Upper lobe of left lung (tissue), 4 donors: ENCODE data around the gene GABPA.

Experiments
- POLR2AphosphoS5 ChIP-seq, 2 donors: sonication (generic); formaldehyde crosslinking; IDR thresholded peaks; one replicate each; pipeline ENCODE4 v1.5.1; 2017; ENCODE audit warnings: antibody characterized with exemption in 2 of 2
- TF ChIP-seq, protein P1 (sequence below), 6 experiments: fragments of 450-650 bp in 4 of 6; fragments of 200-600 bp in 2 of 6; sonication (generic) in 2 of 6; IDR thresholded peaks; one replicate each; pipeline ENCODE4 v1.5.1; 2016 to 2019; ENCODE audit warnings: antibody characterized with exemption in 6 of 6

DNA sequence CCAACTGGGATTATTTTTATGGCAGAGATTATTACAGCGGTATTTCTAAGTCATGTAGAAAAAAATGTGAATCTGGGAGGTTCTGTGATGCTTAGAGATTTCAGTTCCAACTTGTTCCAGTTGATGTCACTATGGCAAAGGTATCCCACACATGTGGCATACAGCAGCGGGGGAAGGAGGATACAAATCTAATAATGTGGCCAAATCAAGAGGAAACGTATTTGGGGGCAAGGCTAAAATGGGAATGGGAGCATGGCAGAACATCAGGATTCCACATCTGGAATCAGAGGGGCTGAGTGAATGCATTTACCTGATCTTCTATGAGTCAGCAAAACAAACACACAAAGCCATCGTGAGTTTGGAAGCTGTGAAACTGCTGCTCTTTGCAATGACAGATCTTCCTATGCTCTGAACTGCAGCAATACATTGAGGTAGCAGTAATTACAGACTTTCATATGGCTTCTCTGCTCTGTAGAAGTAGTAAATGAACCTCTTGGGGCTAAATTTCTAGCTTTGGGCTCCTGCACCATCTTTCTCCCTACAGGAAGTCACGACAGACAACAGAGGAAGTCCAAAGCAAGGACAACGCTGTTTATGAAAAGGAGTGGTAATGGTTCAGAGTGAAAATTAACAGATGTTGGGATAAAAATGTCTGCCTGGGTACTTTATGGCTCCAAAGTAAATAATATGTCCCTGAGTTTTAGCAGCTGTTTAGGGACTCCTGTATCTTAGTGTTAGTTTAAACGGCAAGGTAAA, 55.5 kb downstream of the GABPA start:
- TF ChIP-seq, protein P1, sequence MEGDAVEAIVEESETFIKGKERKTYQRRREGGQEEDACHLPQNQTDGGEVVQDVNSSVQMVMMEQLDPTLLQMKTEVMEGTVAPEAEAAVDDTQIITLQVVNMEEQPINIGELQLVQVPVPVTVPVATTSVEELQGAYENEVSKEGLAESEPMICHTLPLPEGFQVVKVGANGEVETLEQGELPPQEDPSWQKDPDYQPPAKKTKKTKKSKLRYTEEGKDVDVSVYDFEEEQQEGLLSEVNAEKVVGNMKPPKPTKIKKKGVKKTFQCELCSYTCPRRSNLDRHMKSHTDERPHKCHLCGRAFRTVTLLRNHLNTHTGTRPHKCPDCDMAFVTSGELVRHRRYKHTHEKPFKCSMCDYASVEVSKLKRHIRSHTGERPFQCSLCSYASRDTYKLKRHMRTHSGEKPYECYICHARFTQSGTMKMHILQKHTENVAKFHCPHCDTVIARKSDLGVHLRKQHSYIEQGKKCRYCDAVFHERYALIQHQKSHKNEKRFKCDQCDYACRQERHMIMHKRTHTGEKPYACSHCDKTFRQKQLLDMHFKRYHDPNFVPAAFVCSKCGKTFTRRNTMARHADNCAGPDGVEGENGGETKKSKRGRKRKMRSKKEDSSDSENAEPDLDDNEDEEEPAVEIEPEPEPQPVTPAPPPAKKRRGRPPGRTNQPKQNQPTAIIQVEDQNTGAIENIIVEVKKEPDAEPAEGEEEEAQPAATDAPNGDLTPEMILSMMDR (IDR thresholded peaks at IDR 0.05): no peak
- TF ChIP-seq POLR2AphosphoS5 (IDR thresholded peaks at IDR 0.05): no peak
